ENCODE measurements around the gene ANKFY1. TPM values are rescaled to one million over a fixed set of nuclear protein-coding genes. Genes with fewer than 3 reads are reported as not detected.

ANKFY1 gene
- total RNA-seq, 1 experiment from 2014 or later: 63.2 TPM

- Histone ChIP-seq H3K9me3 (ENCODE audit: low read depth, low read length, poor library complexity, severe bottlenecking) (no peaks in the 10 kb centered on the region), H3K36me3 (ENCODE audit: insufficient read depth, low read length, poor library complexity, severe bottlenecking) (peaks cover 12% of the 10 kb centered on the region), H3K27ac (ENCODE audit: low read depth, low read length, poor library complexity, severe bottlenecking) (no peak overlapping the region), H3K4me1 (ENCODE audit: insufficient read depth, low read length, poor library complexity, severe bottlenecking) (peaks cover 6% of the 10 kb centered on the region), H3K4me3 (ENCODE audit: low read depth, low read length, poor library complexity, severe bottlenecking) (no peak overlapping the region), H3K27me3 (replicated peaks; ENCODE audit: insufficient read depth, low read depth, low read length, poor library complexity) (no peaks in the 10 kb centered on the region)
- intact Hi-C loops (cut with micrococcal nuclease; ENCODE audit: unreplicated experiment): no loop called here
- TF ChIP-seq EZH2 (IDR thresholded peaks at IDR 0.05; ENCODE audit: borderline replicate concordance, low read depth, low read length, poor library complexity, severe bottlenecking): no peak
- TF ChIP-seq CTCF (conservative IDR thresholded peaks at IDR 0.05; ENCODE audit: low read depth, low read length): no peak
- DNase-seq (ENCODE audit: low spot score): no peak
- CTCF ChIA-PET: no interaction called here
- no TSS peak for BruUV-seq (replicated peaks)
- POLR2A ChIA-PET (ENCODE audit: low non-redundant PET): no interaction called here
These were observed 6.1 kb upstream of the ANKFY1 start for GRCh38 chr17:4269915-4270314.

DNA sequence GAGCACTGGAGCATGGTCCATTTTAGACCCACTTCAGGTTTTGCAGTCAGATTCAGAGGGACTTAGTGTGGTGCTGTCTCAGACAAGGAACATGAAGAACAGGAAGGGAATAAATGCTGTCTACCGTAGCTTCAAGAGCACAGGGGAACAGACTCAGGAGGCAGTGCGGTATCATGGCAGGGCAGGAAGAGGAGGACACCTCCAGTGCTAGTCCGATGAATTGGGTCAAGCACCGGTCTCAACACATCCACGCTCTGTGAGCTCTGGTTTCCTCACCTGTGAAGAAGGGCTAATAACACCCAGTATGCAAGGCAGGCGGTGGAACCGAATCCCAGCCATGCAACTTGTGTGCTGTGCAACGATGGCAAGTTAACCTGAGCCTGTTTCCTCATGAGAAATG, 3.6 kb upstream of the ANKFY1 start:
- H3K4me1 ChIP-seq (ENCODE audit: insufficient read depth, low read length, poor library complexity, severe bottlenecking): peaks cover 5% of the 10 kb centered on the region
- POLR2A ChIA-PET (ENCODE audit: low non-redundant PET): no interaction called here
- CTCF ChIA-PET: no interaction called here
- H3K36me3 ChIP-seq (ENCODE audit: insufficient read depth, low read length, poor library complexity, severe bottlenecking): peaks cover 12% of the 10 kb centered on the region
- H3K4me3 ChIP-seq (ENCODE audit: low read depth, low read length, poor library complexity, severe bottlenecking): no peak overlapping the region
- no TSS peak for BruUV-seq (replicated peaks)
- no peaks in the 10 kb centered on the region for H3K27me3 ChIP-seq (replicated peaks; ENCODE audit: insufficient read depth, low read depth, low read length, poor library complexity)
- H3K9me3 ChIP-seq (ENCODE audit: low read depth, low read length, poor library complexity, severe bottlenecking): no peaks in the 10 kb centered on the region
- DNase-seq (ENCODE audit: low spot score): no peak
- H3K27ac ChIP-seq (ENCODE audit: low read depth, low read length, poor library complexity, severe bottlenecking): no peak overlapping the region
- intact Hi-C loops (cut with micrococcal nuclease; ENCODE audit: unreplicated experiment): no loop called here
- no peak for TF ChIP-seq EZH2 (IDR thresholded peaks at IDR 0.05; ENCODE audit: borderline replicate concordance, low read depth, low read length, poor library complexity, severe bottlenecking)
- TF ChIP-seq CTCF (conservative IDR thresholded peaks at IDR 0.05; ENCODE audit: low read depth, low read length): no peak

DNA sequence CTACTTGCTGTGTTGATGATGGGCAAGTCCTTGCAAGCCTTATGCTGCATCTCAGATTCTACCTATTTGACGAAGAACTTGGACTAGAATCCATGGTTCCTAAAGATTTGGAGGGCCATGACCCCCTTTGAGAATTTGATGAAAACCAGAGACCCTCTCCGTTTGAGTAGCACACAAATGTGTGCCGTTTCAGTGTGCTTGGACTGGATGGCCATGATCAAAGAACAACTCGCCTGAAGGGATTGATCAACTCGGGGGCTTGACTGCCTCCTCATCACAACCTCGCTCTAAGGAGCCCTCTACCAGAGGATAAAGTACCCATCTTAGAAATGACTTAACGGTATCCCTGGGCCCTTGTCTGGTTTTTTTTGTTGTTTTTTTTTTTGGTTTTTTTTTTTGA, 2.8 kb upstream of the ANKFY1 start:
- BruUV-seq (replicated peaks): no TSS peak
- Histone ChIP-seq H3K27ac (ENCODE audit: low read depth, low read length, poor library complexity, severe bottlenecking) (no peak overlapping the region), H3K9me3 (ENCODE audit: low read depth, low read length, poor library complexity, severe bottlenecking) (no peaks in the 10 kb centered on the region), H3K4me1 (ENCODE audit: insufficient read depth, low read length, poor library complexity, severe bottlenecking) (peaks cover 11% of the 10 kb centered on the region), H3K4me3 (ENCODE audit: low read depth, low read length, poor library complexity, severe bottlenecking) (no peak overlapping the region), H3K27me3 (replicated peaks; ENCODE audit: insufficient read depth, low read depth, low read length, poor library complexity) (no peaks in the 10 kb centered on the region), H3K36me3 (ENCODE audit: insufficient read depth, low read length, poor library complexity, severe bottlenecking) (peaks cover 9% of the 10 kb centered on the region)
- DNase-seq (ENCODE audit: low spot score): no peak
- ChIA-PET POLR2A (ENCODE audit: low non-redundant PET) (no interaction called here), CTCF (no interaction called here)
- TF ChIP-seq CTCF (conservative IDR thresholded peaks at IDR 0.05; ENCODE audit: low read depth, low read length) (no peak), EZH2 (IDR thresholded peaks at IDR 0.05; ENCODE audit: borderline replicate concordance, low read depth, low read length, poor library complexity, severe bottlenecking) (no peak)
- intact Hi-C loops (cut with micrococcal nuclease; ENCODE audit: unreplicated experiment): no loop called here

All from A673 (cell line).